IgD-negative memory B cell (primary cell): ENCODE measurements around the gene NMUR1. TPM values are rescaled to one million over a fixed set of nuclear protein-coding genes. Genes with fewer than 3 reads are reported as not detected.
"Not testable (repeated sequence)": the region's sequence is repeated elsewhere in the genome, so short reads cannot be mapped to it uniquely, and the experiment has no call there.

ENCODE experiments used
- H3K27ac Mint-ChIP-seq, 3 donors: one replicate each; pipeline ENCODE4 v1.8.0; 2020 to 2022; ENCODE audit warnings: mild to moderate bottlenecking in 3 of 3, mixed read lengths in 3 of 3, moderate library complexity in 1 of 3
- H3K27me3 Mint-ChIP-seq: one replicate; pipeline ENCODE4 v1.8.0; 2021; ENCODE audit warnings: mixed read lengths
- H3K36me3 Mint-ChIP-seq: one replicate; pipeline ENCODE4 v1.8.0; 2020; ENCODE audit warnings: mild to moderate bottlenecking, mixed read lengths
- H3K4me1 Mint-ChIP-seq, 3 donors: one replicate each; pipeline ENCODE4 v1.8.0; 2020 to 2022; ENCODE audit warnings: mixed read lengths in 3 of 3, mild to moderate bottlenecking in 1 of 3
- H3K4me3 Mint-ChIP-seq, 4 donors: one replicate each; pipeline ENCODE4 v1.8.0; 2020 to 2022; ENCODE audit warnings: mild to moderate bottlenecking in 4 of 4, mixed read lengths in 4 of 4, moderate library complexity in 3 of 4
- H3K9me3 Mint-ChIP-seq, 3 donors: one replicate each; pipeline ENCODE4 v1.8.0; 2020 to 2021; ENCODE audit warnings: mixed read lengths in 3 of 3, mild to moderate bottlenecking in 1 of 3
- polyA plus RNA-seq: library from polyadenylated mRNA; unstranded; fragments of 300-500 nt; fragmentation: Illumina TruSeq; gene quantifications from one replicate; pipeline ENCODE4 v1.2.3, GENCODE V29; 2021

NMUR1 gene, protein sequence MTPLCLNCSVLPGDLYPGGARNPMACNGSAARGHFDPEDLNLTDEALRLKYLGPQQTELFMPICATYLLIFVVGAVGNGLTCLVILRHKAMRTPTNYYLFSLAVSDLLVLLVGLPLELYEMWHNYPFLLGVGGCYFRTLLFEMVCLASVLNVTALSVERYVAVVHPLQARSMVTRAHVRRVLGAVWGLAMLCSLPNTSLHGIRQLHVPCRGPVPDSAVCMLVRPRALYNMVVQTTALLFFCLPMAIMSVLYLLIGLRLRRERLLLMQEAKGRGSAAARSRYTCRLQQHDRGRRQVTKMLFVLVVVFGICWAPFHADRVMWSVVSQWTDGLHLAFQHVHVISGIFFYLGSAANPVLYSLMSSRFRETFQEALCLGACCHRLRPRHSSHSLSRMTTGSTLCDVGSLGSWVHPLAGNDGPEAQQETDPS
- polyA plus RNA-seq: 0.33 TPM

DNA sequence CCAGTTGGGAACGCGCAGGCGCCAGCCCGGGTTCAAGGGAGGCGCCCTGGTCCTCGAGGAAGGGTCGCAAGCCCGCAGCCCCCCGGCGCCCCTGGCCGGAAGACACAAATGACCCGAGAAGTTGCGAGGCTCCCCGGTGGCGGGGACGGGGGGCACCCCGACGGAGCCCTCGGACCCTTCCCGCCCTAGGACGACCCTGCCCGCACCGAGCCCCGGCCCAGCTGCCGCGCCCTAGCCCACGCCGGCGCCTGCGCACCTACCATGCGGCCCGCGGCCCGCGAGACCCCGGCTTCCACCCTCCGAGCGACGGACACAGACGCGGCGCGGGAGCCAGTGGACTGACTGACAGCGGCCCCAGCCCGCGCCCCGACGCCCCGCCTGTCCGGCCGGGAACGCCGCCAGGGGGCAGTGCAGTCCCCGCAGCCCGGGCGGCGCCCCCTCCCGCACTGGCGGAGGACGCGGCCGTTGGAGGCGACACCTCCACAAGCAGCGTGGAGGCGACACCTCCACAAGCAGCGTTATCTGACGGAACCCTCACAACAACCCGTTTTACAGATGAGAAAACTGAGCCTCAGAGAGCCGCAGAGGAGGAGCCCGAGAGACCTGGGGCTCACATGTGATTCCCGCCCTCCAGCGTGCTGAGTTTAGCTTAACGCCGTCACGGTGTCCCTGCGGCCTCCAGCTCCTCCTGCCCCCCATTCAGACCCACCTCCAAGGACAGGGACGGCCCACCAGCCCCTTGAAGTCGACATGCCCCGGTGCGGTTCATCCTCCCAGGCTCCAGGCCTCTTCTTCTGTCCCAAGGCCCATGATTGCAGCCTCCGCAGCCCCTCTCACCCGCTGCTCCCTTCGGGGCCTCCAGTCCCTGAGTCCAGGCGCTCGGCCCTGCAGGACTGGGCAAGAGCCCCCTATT is at the start of gene NMUR1:
TSS of gene NMUR1 (minus strand) at position 347 of the 913 bp plus-strand sequence. CDS start at position 263, 84 bp downstream.
- Mint-ChIP-seq H3K27me3 (peaks cover 18% of the 10 kb centered on the region), H3K9me3 (no peaks in the 10 kb centered on the region), H3K27ac (peak within 1 kb of the TSS in 2 of 3 donors; percentile 16 to 67), H3K36me3 (no peaks in the 10 kb centered on the region), H3K4me3 (peak within 1 kb of the TSS in 2 of 4 donors; percentile 70 to 77), H3K4me1 (peaks cover 0 to 6% (median 1%) of the 10 kb centered on the region in 3 donors)

GRCh38 chr2:231579560-231579959 is 49.3 kb upstream of the NMUR1 start:
- Mint-ChIP-seq H3K9me3 (peaks cover 2 to 5% (median 5%) of the 10 kb centered on the region in 3 donors), H3K27ac (no peak overlapping the region), H3K4me3 (no peak overlapping the region)

GRCh38 chr2:231578655-231579054 is 48.4 kb upstream of the NMUR1 start:
- H3K36me3 Mint-ChIP-seq, H3K4me1 Mint-ChIP-seq, H3K4me3 Mint-ChIP-seq, H3K27me3 Mint-ChIP-seq, H3K9me3 Mint-ChIP-seq, H3K27ac Mint-ChIP-seq: not testable (repeated sequence)

More at GRCh38 chr2:231579560-231579959, 49.3 kb upstream of the NMUR1 start:
- Mint-ChIP-seq H3K4me1 (no peaks in the 10 kb centered on the region), H3K36me3 (peaks cover 2% of the 10 kb centered on the region), H3K27me3 (peaks cover 3% of the 10 kb centered on the region)

DNA sequence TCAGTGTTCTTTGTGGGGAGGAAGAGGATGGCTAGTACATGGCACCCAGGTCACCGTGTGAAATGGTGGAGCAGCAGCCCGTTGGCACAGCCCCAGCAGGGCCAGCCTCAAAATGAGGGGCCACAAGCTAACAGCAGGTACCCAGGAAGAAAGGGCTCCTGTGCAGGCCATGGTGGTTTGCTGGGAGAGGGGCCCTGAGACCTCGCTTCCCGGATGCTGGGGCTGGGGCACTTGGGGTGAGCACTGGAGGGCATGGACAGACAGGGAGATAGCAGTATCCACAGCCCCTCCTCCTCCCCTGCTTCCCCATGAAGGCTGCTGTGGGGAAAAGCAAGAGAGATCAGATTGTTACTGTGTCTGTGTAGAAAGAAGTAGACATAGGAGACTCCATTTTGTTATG is 46.2 kb upstream of the NMUR1 start:
- Mint-ChIP-seq H3K36me3 (peaks cover 2% of the 10 kb centered on the region), H3K27ac (no peak overlapping the region), H3K4me1 (no peaks in the 10 kb centered on the region), H3K4me3 (no peak overlapping the region), H3K27me3 (no peaks in the 10 kb centered on the region), H3K9me3 (peaks cover under 1 to 5% (median 5%) of the 10 kb centered on the region in 3 donors)

GRCh38 chr2:231575612-231576256 is 45.5 kb upstream of the NMUR1 start:
- H3K36me3 Mint-ChIP-seq: peaks cover 2% of the 10 kb centered on the region
- peaks cover 0 to 5% (median 5%) of the 10 kb centered on the region in 3 donors for H3K9me3 Mint-ChIP-seq
- H3K4me1 Mint-ChIP-seq: no peaks in the 10 kb centered on the region
- no peak overlapping the region for H3K27ac Mint-ChIP-seq
- no peaks in the 10 kb centered on the region for H3K27me3 Mint-ChIP-seq
- no peak overlapping the region for H3K4me3 Mint-ChIP-seq

DNA sequence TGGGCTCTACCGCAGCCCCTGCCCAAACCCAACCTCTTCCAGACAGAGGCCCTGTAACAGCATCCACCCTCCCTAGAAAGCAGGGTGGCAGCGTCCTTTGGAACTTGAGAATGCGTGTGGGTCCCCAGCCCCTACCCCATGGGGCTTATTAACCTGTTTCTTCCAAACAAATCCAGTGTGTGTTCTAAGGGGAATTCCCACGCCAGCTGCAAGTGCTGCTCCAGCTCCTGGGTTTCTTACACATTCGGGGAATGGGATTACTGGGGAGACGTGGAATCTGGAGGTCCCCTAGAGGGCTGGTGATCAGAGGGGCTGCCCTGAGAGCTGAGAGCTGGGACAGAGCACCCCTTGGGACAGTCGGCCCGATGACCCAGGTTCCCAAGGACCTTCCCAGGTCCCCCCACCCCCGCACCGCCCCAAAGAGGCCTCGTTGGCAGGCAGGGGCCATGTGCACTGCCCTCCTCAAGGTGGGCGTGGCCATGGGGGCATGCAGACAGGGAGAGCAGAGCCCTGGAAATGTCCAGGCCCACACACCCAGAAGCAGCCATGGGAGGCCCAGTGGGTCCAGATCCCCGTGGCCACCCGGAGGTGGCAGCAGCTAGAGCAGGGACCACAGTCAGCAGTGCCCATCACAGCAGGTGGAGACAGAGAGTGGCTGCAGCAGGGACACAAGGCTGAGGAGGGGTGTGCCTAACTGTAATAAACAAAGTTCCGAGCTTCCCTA is 43.6 kb upstream of the NMUR1 start:
- Mint-ChIP-seq H3K27ac (no peak overlapping the region), H3K9me3 (peaks cover 0 to 1% (median 0%) of the 10 kb centered on the region in 3 donors), H3K36me3 (no peaks in the 10 kb centered on the region)

DNA sequence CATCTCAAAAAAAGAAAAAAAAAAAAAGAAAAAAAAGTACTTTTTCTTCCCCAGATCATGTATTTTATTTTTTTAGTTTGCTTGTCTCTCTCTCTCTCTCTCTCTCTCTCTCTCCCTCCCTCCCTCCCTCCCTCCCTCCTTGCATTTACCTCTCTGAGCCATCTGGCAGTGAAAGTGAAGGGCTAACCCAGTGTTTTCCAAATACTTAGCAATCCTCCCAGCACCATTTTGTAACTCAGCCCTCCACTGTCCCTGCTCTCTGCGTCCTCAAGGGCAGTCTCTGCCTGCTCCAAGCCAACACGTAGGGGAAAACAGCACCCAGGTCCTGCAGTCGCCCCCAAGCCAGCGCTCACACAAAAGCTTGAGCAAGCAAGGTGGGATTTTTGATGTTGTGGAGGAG is 42.9 kb upstream of the NMUR1 start:
- Mint-ChIP-seq H3K36me3 (no peaks in the 10 kb centered on the region), H3K27ac (no peak overlapping the region), H3K4me3 (no peak overlapping the region), H3K9me3 (no peaks in the 10 kb centered on the region), H3K4me1 (no peaks in the 10 kb centered on the region), H3K27me3 (peaks cover 2% of the 10 kb centered on the region)

More for the DNA sequence above, 43.6 kb upstream of the NMUR1 start:
- peaks cover 2% of the 10 kb centered on the region for H3K27me3 Mint-ChIP-seq
- H3K4me1 Mint-ChIP-seq: no peaks in the 10 kb centered on the region
- no peak overlapping the region for H3K4me3 Mint-ChIP-seq

- Mint-ChIP-seq H3K27ac (no peak overlapping the region), H3K9me3 (no peaks in the 10 kb centered on the region), H3K4me1 (no peaks in the 10 kb centered on the region), H3K36me3 (no peaks in the 10 kb centered on the region), H3K4me3 (no peak overlapping the region), H3K27me3 (peaks cover 2% of the 10 kb centered on the region)
Observed at GRCh38 chr2:231571661-231572191, 41.5 kb upstream of the NMUR1 start.

- not testable (repeated sequence) for H3K9me3 Mint-ChIP-seq, H3K4me3 Mint-ChIP-seq, H3K36me3 Mint-ChIP-seq, H3K27ac Mint-ChIP-seq, H3K27me3 Mint-ChIP-seq, H3K4me1 Mint-ChIP-seq
Observed at GRCh38 chr2:231570915-231571314, 40.7 kb upstream of the NMUR1 start.

DNA sequence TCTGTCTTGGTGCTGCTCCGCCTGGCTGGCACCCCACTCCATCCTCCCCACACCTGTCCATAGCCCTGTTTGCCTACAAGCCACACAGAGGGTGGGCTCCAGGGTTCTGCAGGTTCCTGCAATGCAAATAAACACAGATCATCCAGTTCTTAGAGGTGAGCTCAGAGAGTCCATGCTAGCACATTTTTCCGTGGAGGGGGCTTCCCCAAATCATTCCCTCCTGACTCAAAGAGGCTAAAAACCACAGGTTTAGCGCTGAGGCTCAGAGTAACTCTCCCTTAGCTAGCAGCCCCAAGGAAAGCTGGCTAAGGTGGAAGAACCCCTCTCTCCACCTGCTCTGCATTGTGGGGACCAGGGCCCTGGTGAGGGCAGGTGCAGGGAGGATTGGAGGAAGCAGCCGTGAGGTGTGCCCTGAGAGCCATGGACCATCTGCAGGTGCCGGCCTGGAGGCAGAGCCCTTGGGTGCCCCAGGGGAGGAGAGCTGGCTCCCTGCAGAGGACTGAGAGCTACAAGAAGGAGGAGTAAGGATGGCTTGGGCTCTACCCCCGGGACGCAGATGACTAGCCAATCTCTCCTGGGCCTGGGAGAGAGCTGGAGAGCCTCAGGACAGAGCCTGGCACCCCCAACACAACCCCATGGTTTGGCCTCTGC is 38.7 kb upstream of the NMUR1 start:
- Mint-ChIP-seq H3K36me3 (no peaks in the 10 kb centered on the region), H3K4me3 (no peak overlapping the region), H3K27ac (no peak overlapping the region), H3K9me3 (no peaks in the 10 kb centered on the region), H3K4me1 (no peaks in the 10 kb centered on the region), H3K27me3 (peaks cover 2% of the 10 kb centered on the region)

DNA sequence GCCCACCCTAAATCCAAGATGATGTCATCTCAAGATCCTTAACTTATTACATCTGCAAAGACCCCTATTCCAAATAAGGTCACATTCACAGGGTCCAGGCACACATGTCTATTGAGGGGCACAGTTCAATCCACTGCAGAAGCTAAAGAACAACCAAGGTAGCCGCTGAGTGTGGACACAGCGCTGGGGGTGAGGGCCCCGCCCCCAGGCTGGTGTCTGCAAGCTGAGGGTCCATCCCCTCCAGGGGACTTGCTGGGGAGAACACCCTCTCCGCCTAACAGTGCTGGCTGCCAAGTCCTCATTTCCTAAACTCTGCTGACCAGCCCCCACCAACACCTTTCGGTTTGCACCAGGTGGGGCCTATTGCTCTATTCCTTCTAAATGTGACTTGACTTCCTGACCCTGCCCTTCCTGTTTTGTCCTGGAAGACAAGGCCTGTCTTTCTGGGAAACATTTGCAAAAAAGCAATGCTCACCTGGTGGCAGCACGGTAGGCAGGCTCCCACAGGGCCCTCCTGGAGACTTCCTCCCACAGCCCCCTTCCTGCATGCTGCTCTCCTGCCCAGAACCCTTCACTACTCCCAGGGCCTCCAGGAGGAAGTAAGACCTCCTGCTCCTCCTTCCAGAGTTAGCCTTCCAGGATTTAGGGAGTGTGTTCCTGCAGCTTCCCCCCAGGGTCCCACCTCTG is 38.0 kb upstream of the NMUR1 start:
- no peaks in the 10 kb centered on the region for H3K36me3 Mint-ChIP-seq
- H3K4me3 Mint-ChIP-seq: no peak overlapping the region
- no peaks in the 10 kb centered on the region for H3K4me1 Mint-ChIP-seq
- peaks cover 2% of the 10 kb centered on the region for H3K27me3 Mint-ChIP-seq
- H3K27ac Mint-ChIP-seq: no peak overlapping the region
- H3K9me3 Mint-ChIP-seq: no peaks in the 10 kb centered on the region

GRCh38 chr2:231567159-231567558 is 36.9 kb upstream of the NMUR1 start:
- Mint-ChIP-seq H3K4me1 (no peaks in the 10 kb centered on the region), H3K36me3 (no peaks in the 10 kb centered on the region), H3K27ac (no peak overlapping the region), H3K4me3 (peak overlapping the region in 1 of 4 donors; percentile 33), H3K27me3 (peaks cover 2% of the 10 kb centered on the region), H3K9me3 (no peaks in the 10 kb centered on the region)

- Mint-ChIP-seq H3K27ac (no peak overlapping the region), H3K9me3 (no peaks in the 10 kb centered on the region), H3K27me3 (peaks cover 2% of the 10 kb centered on the region), H3K4me3 (no peak overlapping the region), H3K36me3 (no peaks in the 10 kb centered on the region), H3K4me1 (no peaks in the 10 kb centered on the region)
Observed at GRCh38 chr2:231565887-231566594, 35.8 kb upstream of the NMUR1 start.
